Kidney (tissue), 14 donors: ENCODE measurements around the gene NLRP12. TPM values are rescaled to one million over a fixed set of nuclear protein-coding genes. Genes with fewer than 3 reads are reported as not detected.
A peak's percentile ranks its signal among the peaks of the same experiment; 100 is the strongest.
"Not testable (repeated sequence)": the region's sequence is repeated elsewhere in the genome, so short reads cannot be mapped to it uniquely, and the experiment has no call there.

Experiments used
- DNase-seq, 5 donors: peaks; one replicate each; pipeline ENCODE4 v3.0.0-alpha.2; 2013 to 2020
- FAIRE-seq: peaks from 2 replicates; lab custom pipeline; 2012; peaks lifted over from hg19 to GRCh38; lab: Jason Lieb, UNC
- H3K27ac ChIP-seq, 2 donors: one replicate each; pipeline ENCODE4 v1.7.0; 2013; ENCODE audit warnings: low read depth in 2 of 2, low read length in 2 of 2, inconsistent platforms in 1 of 2
- H3K27me3 ChIP-seq: one replicate; pipeline ENCODE4 v1.7.1; 2013; ENCODE audit warnings: low read length, inconsistent platforms; ENCODE audit not compliant: control insufficient read depth, insufficient read depth
- H3K36me3 ChIP-seq, 3 donors: one replicate each; pipeline versions ENCODE4 v1.7.0 to v1.7.1; 2013; ENCODE audit warnings: low read length in 3 of 3, control low read depth in 1 of 3, inconsistent platforms in 1 of 3; ENCODE audit not compliant: insufficient read depth in 3 of 3, control insufficient read depth in 2 of 3
- H3K4me1 ChIP-seq, 3 donors: one replicate each; pipeline versions ENCODE4 v1.7.0 to v1.7.1; 2013; ENCODE audit warnings: low read length in 3 of 3, inconsistent platforms in 1 of 3, low read depth in 1 of 3; ENCODE audit not compliant: control insufficient read depth in 2 of 3, insufficient read depth in 2 of 3
- H3K4me3 ChIP-seq, 3 donors: one replicate each; pipeline versions ENCODE4 v1.7.0 to v1.8.1; 2013; ENCODE audit warnings: low read length in 3 of 3, control low read depth in 1 of 3, inconsistent platforms in 1 of 3
- H3K9ac ChIP-seq, 3 donors: one replicate each; pipeline versions ENCODE4 v1.7.0 to v1.7.1; 2013; ENCODE audit warnings: low read length in 3 of 3, control low read depth in 1 of 3, inconsistent platforms in 1 of 3
- H3K9me3 ChIP-seq, 3 donors: one replicate each; pipeline versions ENCODE4 v1.7.0 to v1.7.1; 2013; ENCODE audit warnings: low read length in 3 of 3, control low read depth in 1 of 3, inconsistent platforms in 1 of 3; ENCODE audit not compliant: control insufficient read depth in 2 of 3, insufficient read depth in 1 of 3
- CTCF ChIP-seq: IDR thresholded peaks from 3 replicates; pipeline ENCODE4 v1.5.1; 2012; ENCODE audit warnings: mild to moderate bottlenecking, moderate library complexity, borderline replicate concordance; ENCODE audit not compliant: insufficient read depth; ENCODE audit errors: extremely low read depth
- intact Hi-C: fragments of 100-400 bp; cut with DNase I; formaldehyde crosslinking; loops from one replicate; pipeline ENCODE4 v1.11.1; 2022
- polyA plus RNA-seq: library from polyadenylated mRNA; stranded (reverse); fragments of 350-450 nt; fragmentation: Illumina TruSeq; extraction: RNeasy Lipid Tissue Mini Kit (QIAGEN cat#74804); gene quantifications from one replicate; pipeline ENCODE4 v1.2.3, GENCODE V29; 2014; ENCODE audit warnings: low read depth, low replicate concordance; ENCODE audit not compliant: insufficient read depth
- total RNA-seq: library from RNA; stranded (reverse); fragmentation: NEBNext Ultra II Directional; extraction: Animal tissue kit (Norgen Biotek cat#: 25700); gene quantifications from one replicate; pipeline ENCODE4 v1.2.1, GENCODE V29; 2021
- donor health status: control.
- donor health status: control.
- donor health status: control.
- donor health status: control.
- donor health status: control.
- donor health status: DM: yes; HTN: yes; CAD: no.
- donor health status: Normal renal cell carcinoma (clear cell type).

Gene NLRP12
- total and polyA plus RNA-seq, 2 donors from 2014 or later, result 1.1 TPM; not detected in 1

GRCh38 chr19:53870485-53870844 is 46.4 kb upstream of the NLRP12 start:
- no peak for FAIRE-seq
- H3K27ac ChIP-seq, result no peak overlapping the region

GRCh38 chr19:53869805-53870484 is 45.8 kb upstream of the NLRP12 start:
- H3K9me3 ChIP-seq, intact Hi-C loops, DNase-seq, H3K4me1 ChIP-seq, H3K27me3 ChIP-seq, FAIRE-seq, H3K36me3 ChIP-seq: not testable (repeated sequence)
- peak overlapping the region; percentile 72 to 95 (median 76) for H3K4me3 ChIP-seq
- peak overlapping the region in 2 of 3 donors; percentile 76 to 88 for H3K9ac ChIP-seq
- peak overlapping the region; percentile 80 to 83 for H3K27ac ChIP-seq

More at GRCh38 chr19:53870485-53870844, 46.4 kb upstream of the NLRP12 start:
- intact Hi-C loops, result no loop called here
- Histone ChIP-seq H3K36me3 (peaks cover 0 to 3% (median 0%) of the 10 kb centered on the region in 3 donors), H3K4me3 (no peak overlapping the region), H3K9ac (no peak overlapping the region), H3K27me3 (no peaks in the 10 kb centered on the region), H3K4me1 (peaks cover 0 to 4% (median 0%) of the 10 kb centered on the region in 3 donors), H3K9me3 (no peaks in the 10 kb centered on the region)
- DNase-seq, result no peak
- no peak for TF ChIP-seq CTCF

- H3K27me3 ChIP-seq, result no peaks in the 10 kb centered on the region
- peak overlapping the region; percentile 41 to 88 (median 76) for H3K9ac ChIP-seq
- DNase-seq, result peak; percentile 91 to 97 (median 95)
- TF ChIP-seq CTCF, result no peak
- intact Hi-C loops, result no loop called here
- FAIRE-seq, result no peak
- H3K27ac ChIP-seq, result peak overlapping the region; percentile 83 to 88
- H3K36me3 ChIP-seq, result no peaks in the 10 kb centered on the region
- H3K9me3 ChIP-seq, result no peaks in the 10 kb centered on the region
- peak overlapping the region; percentile 72 to 95 (median 76) for H3K4me3 ChIP-seq
- H3K4me1 ChIP-seq, result peaks cover 0 to 4% (median 0%) of the 10 kb centered on the region in 3 donors
These were observed 45.0 kb upstream of the NLRP12 start for GRCh38 chr19:53868892-53869804.
